SH-SY5Y (cell line): Measurements from ENCODE around the gene PCNX1.

ENCODE experiments used
- GATA2 ChIP-seq: IDR thresholded peaks from 2 replicates; pipeline ENCODE4 v1.6.1; 2011; ENCODE audit warnings: mild to moderate bottlenecking, low read depth, low read length
- GATA3 ChIP-seq: IDR thresholded peaks from 2 replicates; pipeline ENCODE4 v1.6.1; 2011; ENCODE audit warnings: low read depth, mild to moderate bottlenecking, low read length, moderate library complexity

DNA sequence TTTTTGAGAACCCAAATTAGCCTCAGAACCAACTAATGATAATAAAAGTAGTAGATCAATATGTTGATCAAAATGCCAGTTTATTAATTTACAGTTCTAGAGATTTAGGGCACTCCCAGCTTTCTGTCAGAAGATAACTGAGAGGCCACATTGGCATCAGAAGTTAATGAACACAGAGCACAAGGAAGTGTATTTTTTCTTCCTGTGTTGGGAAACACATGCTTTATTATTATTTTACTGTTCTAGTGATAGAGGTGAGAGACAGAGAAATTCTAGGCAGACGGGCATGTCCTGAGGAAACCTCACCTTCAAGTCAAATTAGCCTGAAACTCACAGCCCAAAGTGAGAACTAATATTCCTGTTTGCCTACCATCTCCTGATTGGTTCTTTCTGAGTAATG lies 213.7 kb downstream of the PCNX1 start:
- no peak for TF ChIP-seq GATA3
- no peak for TF ChIP-seq GATA2
